Fibroblast of the aortic adventitia (primary cell): ENCODE data around the gene ZFPM1. TPM values are rescaled to one million over a fixed set of nuclear protein-coding genes. Genes with fewer than 3 reads are reported as not detected.

ENCODE experiments used
- DNase-seq: peaks from one replicate; pipeline ENCODE4 v3.0.0-alpha.2; 2010; ENCODE audit warnings: low read depth
- H3K4me3 ChIP-seq: 2 replicates; pipeline ENCODE4 v1.5.1; 2011; ENCODE audit warnings: low read depth, mild to moderate bottlenecking, control low read depth, low read length, moderate library complexity
- total RNA-seq: library from RNA; depleted of rRNA; stranded (reverse); fragments of >200 nt; gene quantifications from 2 replicates; pipeline ENCODE4 v1.2.3, GENCODE V29; 2012; ENCODE audit warnings: low replicate concordance
- TF ChIP-seq, protein P1 (sequence below): IDR thresholded peaks from 2 replicates; pipeline ENCODE4 v1.5.1; 2011; ENCODE audit warnings: mild to moderate bottlenecking, low read length, control low read depth, inconsistent platforms; ENCODE audit not compliant: insufficient read depth

ZFPM1 gene
- total RNA-seq, 1 donor, result 4.2 TPM

DNA sequence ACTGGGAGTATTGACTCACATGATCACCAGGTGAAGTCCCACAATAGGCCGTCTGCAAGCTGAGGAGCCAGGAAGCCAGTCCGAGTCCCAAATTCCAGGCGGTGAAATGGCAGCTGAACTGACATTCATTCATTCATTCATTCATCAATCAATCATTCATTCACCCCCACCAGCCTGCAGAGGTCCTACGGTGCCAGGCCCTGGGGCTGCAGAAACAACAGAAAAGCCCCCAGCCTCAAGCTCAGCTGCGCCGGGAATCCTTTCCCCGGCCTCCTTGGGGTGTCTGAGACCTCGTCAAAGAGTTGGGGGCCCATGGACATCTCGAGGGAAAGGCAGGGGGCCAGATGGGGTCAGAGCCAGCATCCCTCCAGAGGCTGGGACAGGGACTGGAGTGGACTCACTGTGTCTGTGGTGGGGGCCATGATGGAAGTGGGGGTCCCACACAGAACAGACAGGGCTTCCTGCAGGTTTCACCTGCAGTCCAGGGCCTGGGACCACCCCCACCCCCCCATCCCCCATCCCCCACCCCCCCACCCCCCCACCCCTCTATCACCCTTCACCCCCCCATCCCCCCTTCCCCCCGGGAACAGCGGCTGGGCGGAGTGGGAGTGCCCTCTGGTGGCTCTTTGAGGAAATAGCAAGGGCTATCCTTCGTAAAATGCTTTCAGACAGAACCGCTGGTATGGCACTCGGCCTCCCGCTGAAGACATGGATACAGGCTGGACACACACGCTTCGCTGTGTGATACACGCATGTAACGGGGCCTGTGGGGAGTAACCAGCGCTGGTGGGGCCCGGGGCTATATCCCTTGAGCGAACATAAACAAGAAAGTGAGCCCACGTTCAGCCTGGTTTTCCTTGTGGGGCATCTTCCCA is 108.6 kb downstream of the ZFPM1 start:
- TF ChIP-seq, protein P1, sequence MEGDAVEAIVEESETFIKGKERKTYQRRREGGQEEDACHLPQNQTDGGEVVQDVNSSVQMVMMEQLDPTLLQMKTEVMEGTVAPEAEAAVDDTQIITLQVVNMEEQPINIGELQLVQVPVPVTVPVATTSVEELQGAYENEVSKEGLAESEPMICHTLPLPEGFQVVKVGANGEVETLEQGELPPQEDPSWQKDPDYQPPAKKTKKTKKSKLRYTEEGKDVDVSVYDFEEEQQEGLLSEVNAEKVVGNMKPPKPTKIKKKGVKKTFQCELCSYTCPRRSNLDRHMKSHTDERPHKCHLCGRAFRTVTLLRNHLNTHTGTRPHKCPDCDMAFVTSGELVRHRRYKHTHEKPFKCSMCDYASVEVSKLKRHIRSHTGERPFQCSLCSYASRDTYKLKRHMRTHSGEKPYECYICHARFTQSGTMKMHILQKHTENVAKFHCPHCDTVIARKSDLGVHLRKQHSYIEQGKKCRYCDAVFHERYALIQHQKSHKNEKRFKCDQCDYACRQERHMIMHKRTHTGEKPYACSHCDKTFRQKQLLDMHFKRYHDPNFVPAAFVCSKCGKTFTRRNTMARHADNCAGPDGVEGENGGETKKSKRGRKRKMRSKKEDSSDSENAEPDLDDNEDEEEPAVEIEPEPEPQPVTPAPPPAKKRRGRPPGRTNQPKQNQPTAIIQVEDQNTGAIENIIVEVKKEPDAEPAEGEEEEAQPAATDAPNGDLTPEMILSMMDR, result peak; percentile 86
- DNase-seq, result peak; percentile 67
- peak overlapping the region; percentile 50 for H3K4me3 ChIP-seq

DNA sequence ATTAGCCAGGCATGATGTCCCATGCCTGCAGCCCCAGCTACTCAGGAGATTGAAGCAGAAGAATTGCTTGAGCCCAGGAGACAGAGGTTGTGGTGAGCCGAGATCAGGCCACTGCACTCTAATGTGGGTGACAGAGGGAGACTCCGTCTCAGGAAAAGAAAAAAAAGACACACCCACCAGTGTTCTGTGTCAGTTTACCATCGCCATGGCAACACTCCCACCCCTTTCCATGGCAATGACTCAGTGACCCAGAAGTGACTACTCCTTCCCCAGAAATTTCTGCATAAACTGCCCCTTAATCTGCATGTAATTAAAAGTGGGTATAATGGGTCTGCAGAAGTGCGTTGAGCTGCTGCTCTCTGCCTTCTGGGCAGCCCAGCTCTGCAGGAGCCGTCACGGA is 113.1 kb downstream of the ZFPM1 start:
- peak; percentile 31 for DNase-seq
- H3K4me3 ChIP-seq, result no peak overlapping the region
- TF ChIP-seq, protein P1, result no peak

DNA sequence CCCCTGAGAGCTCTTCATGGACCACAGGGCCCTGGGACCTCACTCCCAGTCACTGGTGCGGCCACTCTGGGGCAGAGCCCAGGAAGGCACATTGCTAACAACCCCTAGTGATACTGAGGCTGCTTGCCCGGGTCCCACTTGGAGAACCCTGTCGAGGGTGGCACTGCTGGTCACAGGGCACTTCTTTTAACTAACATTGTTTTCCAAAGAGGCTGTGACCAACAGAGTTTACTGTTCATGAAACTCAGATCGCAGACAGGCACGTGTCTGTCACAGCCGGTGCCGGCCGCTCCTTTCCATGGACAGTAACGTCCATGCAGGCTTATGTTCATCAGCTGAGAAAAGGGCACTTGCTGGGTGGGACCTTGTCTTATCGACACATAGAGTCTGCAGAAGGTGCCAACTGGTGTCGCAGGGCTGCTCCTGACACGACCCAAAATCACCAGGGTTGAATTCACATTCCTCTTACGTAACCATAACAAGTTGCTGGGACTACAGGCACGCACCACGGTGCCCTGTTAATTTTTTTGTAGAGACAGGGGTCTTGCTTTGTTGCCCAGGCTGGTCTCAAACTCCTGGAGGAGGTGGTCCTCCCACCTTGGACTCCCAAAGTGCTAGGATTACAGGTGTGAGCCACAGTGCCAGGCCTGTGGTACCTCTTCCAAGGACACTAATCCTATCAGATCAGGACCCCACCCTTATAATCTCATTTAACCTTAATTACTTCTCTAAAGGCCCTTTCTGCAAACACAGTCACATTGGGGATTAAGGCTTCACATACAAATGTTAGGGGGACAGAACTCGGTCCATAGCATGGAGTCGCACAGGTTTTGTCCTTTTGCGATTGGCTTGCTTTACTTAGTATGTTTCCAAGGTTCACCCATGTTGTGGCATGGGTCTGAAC is 115.9 kb downstream of the ZFPM1 start:
- DNase-seq, result no peak
- H3K4me3 ChIP-seq, result peak overlapping the region; percentile 79
- TF ChIP-seq, protein P1, result no peak

DNA sequence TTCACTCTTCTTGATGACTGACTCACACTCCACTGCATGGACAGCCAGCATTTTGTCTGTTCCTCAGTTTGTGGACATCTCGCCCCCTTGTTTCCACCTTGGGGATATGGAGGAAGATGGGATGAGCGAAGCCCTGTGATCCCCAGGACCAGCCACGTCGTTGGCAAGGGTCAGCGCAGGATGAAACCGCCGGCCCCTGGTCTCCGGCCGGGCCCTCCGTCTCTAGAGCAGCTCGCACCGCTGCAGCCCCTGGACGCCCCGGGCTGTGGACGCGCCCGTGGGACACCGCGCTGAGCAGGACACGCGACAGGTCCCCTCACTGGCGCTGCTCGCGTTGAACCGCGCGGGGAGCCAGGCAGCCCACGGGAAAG is 116.5 kb downstream of the ZFPM1 start:
- H3K4me3 ChIP-seq, result peak overlapping the region; percentile 79
- peak; percentile 13 for DNase-seq
- TF ChIP-seq, protein P1, result no peak

DNA sequence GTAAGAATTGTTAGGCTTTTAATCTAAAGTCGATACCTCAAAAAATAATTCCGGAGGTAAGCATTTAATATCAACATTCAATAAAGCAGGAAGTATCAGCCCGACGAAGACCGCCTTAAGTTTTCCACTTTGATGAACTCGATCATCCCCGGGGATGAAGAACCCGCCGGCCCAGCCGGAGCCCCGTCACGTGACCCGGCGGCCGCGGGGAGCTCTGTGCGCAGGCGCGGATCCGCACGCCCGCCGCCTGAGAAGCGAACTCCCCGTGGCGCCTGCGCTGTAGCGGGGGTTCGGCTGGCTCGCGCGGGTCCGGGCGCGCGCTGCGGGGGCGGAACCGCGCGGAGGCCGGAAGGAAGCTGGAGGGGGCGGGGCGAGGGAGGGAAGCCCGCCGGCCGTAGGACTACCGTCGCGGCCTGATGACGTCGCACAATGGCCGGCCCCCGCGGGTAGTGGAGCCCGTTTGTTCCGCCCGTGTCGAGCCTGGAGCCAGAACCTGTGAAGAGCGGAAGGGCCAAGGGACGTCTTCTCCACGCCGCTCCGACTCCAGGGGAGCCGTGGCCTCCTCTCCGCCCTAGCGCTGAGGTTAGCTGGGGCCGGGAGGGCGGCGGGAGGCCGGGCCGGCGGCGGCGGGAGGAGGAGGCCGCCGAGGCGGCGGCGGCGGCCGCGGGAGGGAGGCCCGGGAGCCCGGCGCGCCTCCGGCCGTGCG is 117.1 kb downstream of the ZFPM1 start, which contains the start of gene ZC3H18:
ZC3H18 (plus strand) TSS at position 419 of the 706 bp plus-strand sequence. CDS start 6,721 bp downstream, outside the sequence.
- peak; percentile 93 for DNase-seq
- peak within 1 kb of the TSS; percentile 85 for H3K4me3 ChIP-seq
- TF ChIP-seq, protein P1, result no peak

DNA sequence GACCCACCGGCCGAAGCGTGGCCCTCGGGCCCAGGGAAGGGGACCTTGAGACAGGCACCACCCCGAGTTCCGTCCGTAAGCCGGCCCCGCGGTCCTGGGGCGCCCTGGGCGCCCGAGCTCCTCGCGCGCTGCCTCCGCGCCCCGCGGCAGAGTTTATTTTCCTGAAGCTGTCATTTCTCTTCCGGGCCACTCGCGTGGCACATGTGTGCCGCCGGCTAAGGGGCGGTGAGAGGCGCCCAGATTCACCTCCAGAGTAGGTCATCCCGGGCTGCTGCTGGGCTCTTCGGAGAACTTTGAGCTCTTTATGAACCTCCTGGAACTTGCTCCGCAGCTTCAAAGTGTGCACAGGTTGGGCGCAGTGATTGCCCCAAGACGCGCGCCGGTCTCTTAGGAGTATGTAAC is 117.6 kb downstream of the ZFPM1 start:
- peak overlapping the region; percentile 85 for H3K4me3 ChIP-seq
- DNase-seq, result no peak
- TF ChIP-seq, protein P1, result no peak
